Measurements from ENCODE around the gene SEC14L1. TPM values are rescaled to one million over a fixed set of nuclear protein-coding genes. Genes with fewer than 3 reads are reported as not detected.
"Not testable (repeated sequence)": the region's sequence is repeated elsewhere in the genome, so short reads cannot be mapped to it uniquely, and the experiment has no call there.

SEC14L1 gene
- total RNA-seq, 2 donors from 2014 or later, result 91.6 to 117 TPM

DNA sequence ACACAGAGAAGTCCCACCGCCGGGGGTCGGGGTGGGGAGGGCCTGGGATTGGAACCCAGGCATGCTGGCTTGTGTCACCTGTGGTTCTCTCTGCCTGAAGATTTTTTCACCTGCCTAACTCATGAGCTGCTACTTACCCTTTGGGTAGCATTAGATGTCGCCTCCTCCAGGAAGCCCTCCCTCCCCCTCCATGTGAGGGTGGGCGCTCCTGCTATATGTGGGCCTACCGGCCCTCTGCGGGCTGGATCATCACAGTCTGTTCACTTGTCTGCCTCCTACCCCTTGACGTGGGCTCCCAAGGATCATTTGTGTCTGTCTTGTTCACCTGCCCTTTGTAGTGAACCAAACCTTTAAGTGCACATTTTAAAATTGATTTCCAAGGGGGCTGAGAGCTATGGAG, 106.8 kb downstream of the SEC14L1 start:
- no peak for DNase-seq (ENCODE audit: low spot score)
- no peak overlapping the region for H3K27ac Mint-ChIP-seq
- no peaks in the 10 kb centered on the region for H3K36me3 Mint-ChIP-seq
- ATAC-seq, result no peak
- peaks cover 13% of the 10 kb centered on the region in 2 donors for H3K27me3 Mint-ChIP-seq
- peaks cover 6 to 18% of the 10 kb centered on the region in 2 donors for H3K4me1 Mint-ChIP-seq (ENCODE audit: low read depth in 2 of 2)
- peak overlapping the region; percentile 35 for H3K4me3 Mint-ChIP-seq
- H3K9me3 Mint-ChIP-seq, result no peaks in the 10 kb centered on the region

DNA sequence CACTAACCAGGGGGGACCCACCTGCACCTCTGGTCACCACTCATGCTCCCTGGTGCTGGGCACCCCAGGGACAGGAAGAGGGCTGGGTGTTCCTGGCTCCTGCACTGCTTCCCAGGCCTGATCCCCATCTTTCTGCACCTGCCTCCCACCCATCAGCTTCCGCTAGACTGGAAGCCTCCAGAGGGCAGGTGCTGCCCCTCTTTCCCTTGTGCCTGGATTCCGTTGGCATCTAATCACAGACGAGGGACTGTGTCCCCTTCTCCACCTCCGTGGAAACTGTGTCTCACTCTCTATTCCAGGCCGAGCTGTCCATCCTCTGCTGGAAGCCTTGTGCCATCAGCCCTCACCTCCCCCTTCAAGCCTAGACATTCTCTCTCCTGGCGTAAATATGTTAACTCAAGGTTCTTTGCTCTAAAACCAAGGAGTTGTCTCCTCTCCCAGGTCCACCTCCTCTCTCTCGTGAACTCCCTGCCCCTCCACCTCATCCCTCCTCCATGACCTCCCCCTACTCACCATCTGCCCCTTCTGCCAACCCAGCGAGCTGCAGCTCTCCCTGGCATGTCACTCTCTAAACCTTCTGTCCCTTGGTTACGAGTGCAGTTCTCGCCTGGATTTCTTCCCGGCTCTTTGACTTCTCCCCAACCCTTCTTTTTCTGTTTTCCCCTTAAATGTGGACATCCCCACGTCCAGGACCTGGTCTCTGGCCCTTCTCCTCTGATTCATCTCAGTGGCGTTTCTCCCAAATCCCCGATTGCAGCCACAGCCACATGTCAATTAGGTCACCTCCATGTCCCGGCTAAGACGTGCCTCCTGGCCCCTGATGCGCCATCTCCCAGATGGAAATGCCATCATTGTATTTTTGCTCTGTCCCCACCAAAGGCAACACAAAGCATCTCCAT, 107.7 kb downstream of the SEC14L1 start:
- Mint-ChIP-seq H3K27me3 (peaks cover 13% of the 10 kb centered on the region in 2 donors), H3K4me3 (peak overlapping the region; percentile 8), H3K27ac (no peak overlapping the region), H3K36me3 (no peaks in the 10 kb centered on the region), H3K9me3 (no peaks in the 10 kb centered on the region), H3K4me1 (ENCODE audit: low read depth in 2 of 2) (peaks cover 6 to 18% of the 10 kb centered on the region in 2 donors)
- ATAC-seq (no peak), DNase-seq (ENCODE audit: low spot score) (no peak)

DNA sequence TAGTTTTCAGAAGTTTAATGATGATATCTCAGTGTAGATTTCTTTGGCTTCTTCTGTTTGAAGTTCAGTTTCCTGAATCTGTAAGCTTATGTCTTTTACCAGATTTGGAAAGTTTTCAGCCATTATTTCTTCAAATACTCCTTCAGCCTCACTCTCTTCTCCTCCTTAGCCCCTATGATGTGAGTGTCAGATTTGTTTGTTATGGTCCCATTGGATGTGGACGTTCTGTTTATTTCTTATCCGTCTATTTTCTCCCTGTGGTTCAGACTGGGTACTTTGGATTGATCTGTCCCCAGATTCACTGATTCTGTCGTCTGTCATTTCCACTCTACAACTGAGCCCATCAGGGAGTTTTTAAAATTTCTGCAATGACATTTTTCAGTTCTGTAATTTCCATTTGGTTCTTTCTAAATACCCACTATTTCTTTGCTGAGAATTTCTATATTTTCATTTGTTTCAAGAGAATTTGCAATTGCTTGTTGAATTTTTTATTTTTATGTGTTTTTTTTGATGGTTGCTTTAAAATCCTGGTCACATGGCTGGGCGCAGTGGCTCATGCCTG, 110.9 kb downstream of the SEC14L1 start:
- Mint-ChIP-seq H3K27me3 (peaks cover 13% of the 10 kb centered on the region in 2 donors), H3K4me1 (ENCODE audit: low read depth in 2 of 2) (peaks cover 5 to 6% of the 10 kb centered on the region in 2 donors), H3K4me3 (no peak overlapping the region), H3K36me3 (no peaks in the 10 kb centered on the region), H3K9me3 (no peaks in the 10 kb centered on the region), H3K27ac (no peak overlapping the region)
- ATAC-seq (no peak), DNase-seq (ENCODE audit: low spot score) (no peak)

DNA sequence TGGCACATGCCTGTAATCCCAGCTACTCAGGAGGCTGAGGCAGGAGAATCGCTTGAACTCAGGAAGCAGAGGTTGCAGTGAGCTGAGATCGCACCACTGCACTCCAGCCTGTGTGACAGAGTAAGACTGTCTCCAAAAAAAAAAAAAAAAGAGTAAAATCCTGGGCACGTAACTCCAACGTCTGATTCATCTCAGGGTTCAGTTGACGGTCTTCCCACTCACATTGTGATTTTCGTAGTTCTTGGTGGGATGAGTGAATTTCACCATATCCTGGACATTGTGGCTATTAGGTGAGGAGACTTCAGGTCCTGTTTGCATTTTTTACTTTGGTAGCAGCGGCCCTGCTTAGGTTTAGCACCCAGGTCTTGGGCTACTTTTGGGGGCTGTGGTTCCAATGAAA, 111.5 kb downstream of the SEC14L1 start:
- not testable (repeated sequence) for DNase-seq (ENCODE audit: low spot score); H3K4me1 Mint-ChIP-seq (ENCODE audit: low read depth in 2 of 2); H3K9me3 Mint-ChIP-seq; H3K27ac Mint-ChIP-seq; ATAC-seq; H3K36me3 Mint-ChIP-seq; H3K4me3 Mint-ChIP-seq
- H3K27me3 Mint-ChIP-seq, result peaks cover 13 to 17% of the 10 kb centered on the region in 2 donors

DNA sequence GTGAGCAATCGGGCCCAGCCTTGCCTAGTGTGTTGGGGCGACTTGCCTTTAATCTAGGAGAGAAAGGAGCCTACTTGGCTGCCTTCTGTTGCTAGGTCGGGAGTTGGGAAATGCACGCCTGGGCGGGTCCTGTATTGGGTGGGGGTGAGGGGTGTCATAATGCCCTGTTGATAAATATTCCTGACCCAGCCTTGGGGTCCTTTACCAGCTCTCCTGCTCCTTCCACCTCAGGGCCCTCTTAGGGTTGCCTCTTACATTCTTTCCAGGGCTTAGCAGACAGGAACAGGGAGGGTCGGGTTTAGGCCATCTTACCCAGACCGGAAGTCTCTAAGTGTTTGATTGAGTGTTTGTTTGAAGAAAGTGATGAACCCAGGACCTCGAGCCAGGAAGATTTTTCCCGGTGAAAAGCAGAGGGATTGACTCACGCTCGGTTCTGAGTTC, 112.9 kb downstream of the SEC14L1 start:
- Mint-ChIP-seq H3K27me3 (peaks cover 9 to 12% of the 10 kb centered on the region in 2 donors), H3K4me1 (ENCODE audit: low read depth in 2 of 2) (peaks cover 6 to 8% of the 10 kb centered on the region in 2 donors), H3K4me3 (no peak overlapping the region), H3K9me3 (no peaks in the 10 kb centered on the region), H3K27ac (no peak overlapping the region), H3K36me3 (no peaks in the 10 kb centered on the region)
- DNase-seq (ENCODE audit: low spot score), result no peak
- ATAC-seq, result no peak

DNA sequence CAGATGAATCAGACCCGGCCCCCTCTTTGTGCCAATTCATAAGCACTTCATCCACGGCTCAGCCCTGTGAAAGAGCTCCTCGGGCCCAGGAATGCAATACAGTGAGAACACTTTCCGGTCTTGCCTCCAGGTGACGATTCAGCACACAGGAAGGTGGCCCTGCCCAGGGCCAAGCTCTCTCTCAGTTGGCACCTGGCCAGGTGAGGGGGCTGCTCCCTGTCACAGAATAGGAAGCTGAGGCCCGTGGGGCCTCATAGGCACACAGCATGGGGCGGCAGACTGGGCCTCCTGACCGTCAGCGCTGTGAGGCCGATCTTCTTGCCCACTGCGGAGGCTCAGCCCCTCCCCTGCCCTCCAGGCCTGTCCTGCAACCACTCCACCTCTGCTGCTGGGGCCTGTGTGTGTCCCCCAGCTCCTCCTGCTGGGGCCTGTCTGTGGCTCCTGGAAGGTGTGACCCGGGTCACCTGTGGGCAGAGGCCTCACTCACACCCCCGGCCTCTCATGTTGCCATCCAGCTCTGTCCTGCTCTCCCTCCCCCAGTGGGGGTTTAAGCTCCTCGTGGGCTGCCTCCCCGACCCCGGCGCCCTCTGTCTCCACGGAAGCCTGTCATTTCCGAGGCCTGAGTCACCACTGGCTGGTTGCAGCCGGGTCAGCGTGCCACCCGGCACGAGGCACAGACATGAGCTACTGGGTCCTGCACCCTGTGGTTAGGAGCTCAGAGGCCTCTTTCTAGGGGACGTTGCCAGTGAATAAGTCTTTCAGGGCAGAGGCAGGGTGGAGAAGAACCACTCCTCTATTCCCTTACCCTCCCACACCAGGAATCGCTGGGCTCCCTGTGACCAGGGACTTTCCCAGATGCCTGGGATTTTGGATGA, 114.4 kb downstream of the SEC14L1 start:
- Mint-ChIP-seq H3K27me3 (peaks cover 0 to 4% of the 10 kb centered on the region in 2 donors), H3K4me3 (no peak overlapping the region), H3K9me3 (no peaks in the 10 kb centered on the region), H3K4me1 (ENCODE audit: low read depth in 2 of 2) (peaks cover 0 to 6% of the 10 kb centered on the region in 2 donors), H3K36me3 (no peaks in the 10 kb centered on the region), H3K27ac (no peak overlapping the region)
- DNase-seq (ENCODE audit: low spot score) (no peak), ATAC-seq (no peak)

DNA sequence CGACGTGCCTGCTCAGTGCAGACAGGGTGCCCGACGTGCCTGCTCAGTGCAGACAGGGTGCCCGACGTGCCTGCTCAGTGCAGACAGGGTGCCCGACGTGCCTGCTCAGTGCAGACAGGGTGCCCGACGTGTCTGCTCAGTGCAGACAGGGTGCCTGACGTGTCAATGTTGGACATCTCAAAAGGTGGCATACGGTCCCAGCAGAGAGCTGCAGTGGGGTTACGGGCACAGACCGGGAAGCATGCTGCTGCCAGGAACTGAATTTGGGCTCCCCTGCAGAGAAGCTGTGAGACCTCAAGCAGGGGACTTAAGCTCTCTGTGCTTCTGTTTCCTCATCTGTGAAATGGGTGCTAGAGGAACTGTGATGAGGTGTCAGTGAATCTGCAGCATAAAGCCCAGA, 115.2 kb downstream of the SEC14L1 start:
- H3K4me3 Mint-ChIP-seq; DNase-seq (ENCODE audit: low spot score); H3K9me3 Mint-ChIP-seq; H3K27me3 Mint-ChIP-seq; H3K27ac Mint-ChIP-seq; ATAC-seq; H3K36me3 Mint-ChIP-seq; H3K4me1 Mint-ChIP-seq (ENCODE audit: low read depth in 2 of 2): not testable (repeated sequence)

DNA sequence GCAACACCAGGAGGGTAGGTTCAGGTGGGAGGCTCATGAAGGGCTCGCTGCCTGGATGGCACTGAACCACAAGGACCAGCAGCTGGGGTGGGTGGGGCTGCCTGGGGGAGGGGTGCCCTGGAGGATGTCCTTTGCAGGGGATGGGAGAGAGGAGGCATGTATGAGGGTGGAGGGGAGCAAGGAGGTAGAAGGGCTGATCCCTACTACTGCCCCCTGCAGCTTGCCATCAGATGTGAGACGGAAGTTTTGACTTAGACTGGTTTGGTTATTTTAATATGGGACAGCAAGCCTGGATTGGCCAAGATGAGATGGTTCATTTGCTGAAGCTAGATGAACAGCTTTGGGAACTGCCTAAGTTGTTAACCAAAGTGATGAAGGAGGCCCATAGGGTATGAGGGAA, 115.9 kb downstream of the SEC14L1 start:
- peaks cover 0 to 6% of the 10 kb centered on the region in 2 donors for H3K4me1 Mint-ChIP-seq (ENCODE audit: low read depth in 2 of 2)
- peak in 1 of 2 donors; percentile 28 for ATAC-seq
- no peaks in the 10 kb centered on the region for H3K9me3 Mint-ChIP-seq
- no peak overlapping the region for H3K4me3 Mint-ChIP-seq
- H3K27ac Mint-ChIP-seq, result no peak overlapping the region
- H3K27me3 Mint-ChIP-seq, result peaks cover 0 to 4% of the 10 kb centered on the region in 2 donors
- no peak for DNase-seq (ENCODE audit: low spot score)
- no peaks in the 10 kb centered on the region for H3K36me3 Mint-ChIP-seq

DNA sequence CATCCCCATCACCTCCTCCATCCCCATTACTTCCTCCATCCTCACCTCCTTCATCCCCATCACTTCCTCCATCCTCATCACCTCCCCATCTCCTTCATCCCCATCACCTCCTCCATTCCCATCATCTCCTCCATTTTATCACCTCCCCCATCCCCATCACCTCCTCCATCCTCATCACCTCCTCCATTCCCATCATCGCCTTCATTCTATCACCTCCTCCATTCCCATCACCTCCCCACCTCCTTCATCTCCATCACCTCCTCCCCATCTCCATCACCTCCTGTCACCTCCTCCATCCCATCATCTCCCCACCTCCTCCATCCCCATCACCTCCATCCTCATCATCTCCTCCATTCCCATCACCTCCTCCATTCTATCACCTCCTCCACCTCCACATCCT, 116.4 kb downstream of the SEC14L1 start:
- H3K4me1 Mint-ChIP-seq (ENCODE audit: low read depth in 2 of 2), result peaks cover 0 to 6% of the 10 kb centered on the region in 2 donors
- no peak overlapping the region for H3K27ac Mint-ChIP-seq
- DNase-seq (ENCODE audit: low spot score) (no peak), ATAC-seq (no peak)
- no peaks in the 10 kb centered on the region for H3K9me3 Mint-ChIP-seq
- peaks cover 0 to 4% of the 10 kb centered on the region in 2 donors for H3K27me3 Mint-ChIP-seq
- no peaks in the 10 kb centered on the region for H3K36me3 Mint-ChIP-seq
- no peak overlapping the region for H3K4me3 Mint-ChIP-seq

DNA sequence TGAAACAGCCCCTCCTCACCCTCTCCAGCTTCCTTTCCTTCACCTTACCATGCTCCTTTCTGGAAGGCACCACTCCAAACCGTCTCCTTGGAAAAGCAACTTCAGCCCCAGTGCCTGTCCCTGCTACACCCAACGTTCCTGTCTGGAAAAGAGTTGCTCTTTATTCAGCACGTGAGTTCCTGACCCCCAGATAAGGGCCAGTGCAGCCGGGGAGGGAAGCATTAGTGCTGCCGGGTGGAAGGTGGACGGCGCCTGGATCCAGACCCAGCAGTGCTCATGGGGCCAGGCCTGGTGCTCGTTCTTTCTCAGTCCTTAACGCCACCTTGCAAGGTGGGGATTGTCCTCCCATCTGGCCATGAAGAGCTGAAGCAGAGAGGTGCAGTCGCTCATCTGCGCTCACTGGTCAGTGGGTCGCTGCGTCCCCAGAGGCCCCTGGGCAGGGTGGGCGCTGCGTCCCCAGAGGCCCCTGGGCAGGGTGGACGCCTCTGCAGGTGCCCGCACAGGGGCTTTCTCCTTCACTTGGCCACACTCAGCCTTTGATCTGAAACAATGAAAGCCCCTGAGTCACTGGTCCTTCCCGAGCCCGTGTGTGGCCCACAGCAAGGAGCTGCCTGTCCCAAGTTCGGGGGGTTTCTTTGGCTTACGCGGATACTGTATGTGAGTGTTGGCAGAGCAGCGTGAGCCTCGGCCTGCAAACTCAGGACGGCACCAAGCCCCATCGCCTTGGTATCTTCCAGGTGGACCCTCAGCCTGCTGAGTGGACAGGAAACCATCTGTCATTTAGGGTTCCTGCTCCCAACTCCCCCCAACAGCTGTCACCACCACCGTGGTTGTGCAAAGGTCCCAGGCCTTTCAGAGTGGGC, 117.1 kb downstream of the SEC14L1 start:
- H3K4me1 Mint-ChIP-seq (ENCODE audit: low read depth in 2 of 2), result peaks cover 0 to 6% of the 10 kb centered on the region in 2 donors

DNA sequence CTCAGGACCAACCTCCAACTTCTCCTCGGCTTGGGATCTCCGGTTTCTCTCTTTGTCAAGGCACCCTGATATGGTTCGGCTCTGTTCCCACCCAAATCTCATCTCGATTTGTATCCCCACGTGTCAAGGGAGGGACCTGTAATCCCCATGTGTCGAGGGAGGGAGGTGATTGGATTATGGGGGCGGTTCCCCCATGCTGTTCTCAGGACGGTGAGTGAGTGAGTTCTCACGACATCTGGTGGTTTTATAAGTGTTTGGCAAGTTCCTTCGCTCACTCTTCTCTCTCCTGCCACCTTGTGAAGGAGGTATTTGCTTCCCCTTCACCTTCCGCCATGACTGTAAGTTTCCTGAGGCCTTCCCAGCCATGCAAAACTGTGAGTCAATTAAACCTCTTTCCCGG, 117.9 kb downstream of the SEC14L1 start:
- no peaks in the 10 kb centered on the region for H3K9me3 Mint-ChIP-seq
- H3K27me3 Mint-ChIP-seq, result peaks cover 0 to 4% of the 10 kb centered on the region in 2 donors
- H3K4me1 Mint-ChIP-seq (ENCODE audit: low read depth in 2 of 2), result peaks cover 0 to 6% of the 10 kb centered on the region in 2 donors
- H3K4me3 Mint-ChIP-seq, result no peak overlapping the region
- H3K27ac Mint-ChIP-seq, result no peak overlapping the region
- H3K36me3 Mint-ChIP-seq, result no peaks in the 10 kb centered on the region
- DNase-seq (ENCODE audit: low spot score), result no peak
- ATAC-seq, result no peak

More for the DNA sequence above, 117.1 kb downstream of the SEC14L1 start:
- DNase-seq (ENCODE audit: low spot score), result no peak
- H3K4me3 Mint-ChIP-seq, result no peak overlapping the region
- ATAC-seq, result no peak
- no peaks in the 10 kb centered on the region for H3K9me3 Mint-ChIP-seq
- peaks cover 0 to 4% of the 10 kb centered on the region in 2 donors for H3K27me3 Mint-ChIP-seq
- no peak overlapping the region for H3K27ac Mint-ChIP-seq
- H3K36me3 Mint-ChIP-seq, result no peaks in the 10 kb centered on the region

DNA sequence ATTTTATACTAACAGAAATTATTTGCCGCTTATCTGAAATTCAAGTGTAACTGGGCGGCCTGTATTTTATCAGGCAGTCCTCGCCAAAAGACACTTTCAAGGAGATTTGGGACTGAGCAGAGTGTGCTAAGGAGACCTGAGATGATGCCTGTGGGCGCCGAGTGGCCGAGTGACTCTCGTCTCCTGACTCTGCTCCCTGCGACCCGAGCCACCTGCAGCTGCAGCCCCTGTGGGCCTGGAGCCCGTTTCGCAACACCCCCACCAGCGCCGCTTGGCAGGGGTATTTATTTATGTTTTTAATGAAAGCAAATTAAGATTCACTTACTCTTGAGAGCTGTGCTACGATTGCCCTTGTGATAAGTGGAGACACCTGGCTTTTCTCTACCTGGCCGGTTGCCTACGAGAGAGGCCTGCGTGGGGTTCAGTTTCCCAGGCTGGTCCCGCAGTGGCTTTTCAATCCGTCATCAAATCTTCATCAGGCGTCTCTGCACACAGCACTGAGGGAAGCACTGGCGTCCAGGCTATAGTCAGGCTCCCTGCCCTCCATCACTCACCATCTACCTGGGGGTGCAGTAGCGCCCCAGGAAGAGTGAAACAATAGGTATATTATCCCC, 124.0 kb downstream of the SEC14L1 start:
- H3K27me3 Mint-ChIP-seq, result peaks cover 0 to 2% of the 10 kb centered on the region in 2 donors

More for the DNA sequence above, 124.0 kb downstream of the SEC14L1 start:
- Mint-ChIP-seq H3K4me1 (ENCODE audit: low read depth in 2 of 2) (no peaks in the 10 kb centered on the region), H3K4me3 (no peak overlapping the region), H3K9me3 (no peaks in the 10 kb centered on the region), H3K27ac (no peak overlapping the region), H3K36me3 (no peaks in the 10 kb centered on the region)
- DNase-seq (ENCODE audit: low spot score), result no peak
- ATAC-seq, result no peak

Measured in natural killer cell treated with Interleukin-12 subunit alpha and Interleukin-12 subunit beta and Interleukin-15 and Interleukin-18, amount 100 ng/mL, for 72 hours (primary cell).